ENCODE results near the gene SLC8A2.

GRCh38 chr19:47511128-47511517 lies 39.4 kb upstream of the SLC8A2 start:
- TF ChIP-seq CTCF (IDR thresholded peaks at IDR 0.05): no peak
- TF ChIP-seq POLR2A (IDR thresholded peaks at IDR 0.05): no peak
